HG02938 (cell line): ENCODE results near the gene KRTAP4-7.
"Not testable (repeated sequence)": the region's sequence is repeated elsewhere in the genome, so short reads cannot be mapped to it uniquely, and the experiment has no call there.

Source experiments
- ATAC-seq: cut with Tn5 transposase; IDR thresholded peaks from one replicate; pipeline ENCODE4 v1.9.1; 2021; ENCODE audit warnings: mild to moderate bottlenecking, moderate library complexity; ENCODE audit not compliant: unreplicated experiment

Gene KRTAP4-7

DNA sequence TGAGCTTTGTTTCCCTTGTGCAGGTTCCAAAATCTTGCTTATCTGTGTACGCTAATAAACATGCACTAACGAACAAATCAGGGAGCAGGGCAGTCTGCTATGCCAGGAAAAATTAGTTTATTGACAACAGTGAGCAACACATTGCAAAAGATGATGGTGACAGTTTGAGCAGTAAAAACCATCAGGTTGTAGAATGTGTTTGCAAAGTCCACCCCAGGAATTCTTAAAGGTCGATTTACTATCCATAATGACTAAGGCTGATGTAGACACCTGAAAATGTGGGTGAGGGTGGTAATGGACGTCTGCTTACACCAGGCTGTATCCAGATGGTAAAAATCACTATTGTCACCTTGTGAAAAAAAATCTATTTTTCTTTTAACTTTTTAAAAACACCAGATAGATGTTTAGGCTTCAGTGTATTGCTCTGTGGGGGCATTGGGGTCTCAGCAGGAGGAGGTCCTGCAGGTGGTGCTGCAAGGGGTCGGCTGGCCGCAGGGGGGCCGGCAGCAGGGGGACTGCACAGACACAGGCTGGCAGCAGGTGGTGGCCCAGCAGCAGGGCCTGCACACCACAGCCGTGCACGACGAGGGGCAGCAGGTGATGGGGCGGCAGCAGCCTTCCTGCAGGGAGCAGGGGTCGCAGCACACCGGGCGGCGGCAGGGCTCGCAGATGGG, 18.8 kb upstream of the KRTAP4-7 start:
- not testable (repeated sequence) for ATAC-seq

- ATAC-seq: no peak
Observed at GRCh38 chr17:41065829-41066624, 17.9 kb upstream of the KRTAP4-7 start, which contains the start of gene KRTAP2-4. Gene KRTAP2-4, minus strand, starts transcription at chr17:41065879. Its CDS starts 34 bp downstream, at chr17:41065845.

GRCh38 chr17:41067281-41067680, 16.7 kb upstream of the KRTAP4-7 start:
- no peak for ATAC-seq

GRCh38 chr17:41069031-41069430, 14.9 kb upstream of the KRTAP4-7 start:
- no peak for ATAC-seq

DNA sequence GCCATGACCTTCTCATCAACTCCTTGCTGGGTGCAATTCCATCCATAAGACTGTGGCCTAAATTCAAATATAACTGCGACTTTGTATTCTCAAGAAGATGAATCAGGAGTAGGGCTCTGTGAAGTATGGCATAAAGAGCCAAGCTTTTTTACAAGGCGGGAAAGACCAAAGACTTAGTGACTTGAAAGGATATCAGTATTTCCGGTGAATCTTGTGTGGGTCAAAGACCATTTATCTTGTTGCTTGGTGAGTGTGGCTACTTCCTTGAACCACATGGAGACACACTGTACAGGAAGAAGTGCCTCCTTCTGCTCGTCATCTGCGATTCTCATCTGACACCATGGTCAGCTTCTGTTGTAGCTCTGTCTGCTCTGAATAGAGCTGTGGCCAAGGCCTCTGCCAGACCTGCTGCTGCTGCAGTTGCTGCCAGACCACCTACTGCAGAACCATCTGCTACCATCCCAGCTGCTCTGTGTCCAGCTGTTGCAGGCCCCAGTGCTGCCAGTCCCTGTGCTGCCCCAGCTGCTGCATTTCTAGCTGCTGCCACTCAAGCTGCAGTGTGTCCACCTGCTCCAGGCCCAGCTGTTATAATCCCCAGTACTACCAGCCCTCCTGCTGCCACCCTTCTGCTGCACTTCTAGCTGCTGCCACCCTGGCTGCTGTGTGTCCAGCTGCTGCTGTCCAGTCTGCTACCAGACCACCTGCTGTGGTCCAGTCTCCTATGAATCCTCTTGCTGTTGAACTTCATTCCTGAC, 12.2 kb upstream of the KRTAP4-7 start:
- no peak for ATAC-seq

DNA sequence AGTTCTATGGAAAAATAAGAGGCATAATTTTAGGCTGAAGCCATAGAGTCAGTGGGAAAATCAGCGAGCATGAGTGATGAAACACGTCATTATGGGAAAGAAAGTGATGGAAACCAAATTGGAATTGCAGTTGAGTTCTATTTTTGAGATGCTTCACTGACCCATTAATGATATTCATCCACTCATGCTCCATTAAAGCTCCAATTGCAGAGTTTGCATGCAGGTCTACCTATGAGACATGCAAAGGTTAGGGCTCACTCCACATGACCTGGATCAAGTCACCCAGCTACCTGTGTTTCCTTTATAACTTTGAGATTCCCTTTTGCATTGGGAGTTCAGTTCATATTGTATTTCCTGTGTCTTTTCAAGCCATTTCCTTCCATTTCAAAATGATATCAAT, 10.3 kb upstream of the KRTAP4-7 start:
- no peak for ATAC-seq

DNA sequence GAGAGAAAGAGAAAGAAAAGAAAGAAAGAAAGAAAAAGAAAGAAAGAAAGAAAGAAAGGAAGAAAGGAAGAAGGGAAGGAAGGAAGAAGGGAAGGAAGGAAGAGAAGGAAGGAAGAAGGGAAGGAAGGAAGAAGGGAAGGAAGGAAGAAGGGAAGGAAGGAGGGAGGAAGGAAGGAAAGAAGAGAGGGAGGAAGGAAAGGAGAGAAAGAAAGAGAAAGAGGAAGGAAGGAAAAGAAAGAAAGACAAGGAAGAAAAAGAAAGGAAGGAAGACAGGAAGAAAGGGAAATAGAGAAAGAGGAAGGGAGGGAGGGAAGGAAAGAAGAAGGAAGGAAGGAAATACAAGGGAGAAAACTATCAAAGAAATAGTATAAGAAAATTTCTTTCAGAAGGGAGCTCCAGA, 7.2 kb upstream of the KRTAP4-7 start:
- no peak for ATAC-seq

DNA sequence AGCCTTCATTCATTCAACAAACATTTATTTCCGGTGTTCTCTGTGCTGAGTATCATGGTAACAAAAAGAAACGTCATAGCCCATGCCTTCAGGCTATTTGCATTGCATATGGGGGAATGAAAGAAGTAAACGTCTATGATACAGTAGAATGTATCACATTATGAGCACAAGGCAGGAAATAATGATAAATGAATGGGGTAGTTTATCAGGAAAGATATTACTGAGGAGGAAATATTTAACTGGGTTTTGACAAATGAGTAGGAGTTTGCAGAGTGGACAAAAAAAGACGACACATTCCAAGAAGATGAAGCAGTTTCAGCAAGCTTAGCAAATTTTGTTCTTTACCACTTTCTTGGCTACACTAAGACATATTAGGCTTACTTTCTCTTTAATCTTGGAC, 1.3 kb upstream of the KRTAP4-7 start:
- ATAC-seq: no peak

DNA sequence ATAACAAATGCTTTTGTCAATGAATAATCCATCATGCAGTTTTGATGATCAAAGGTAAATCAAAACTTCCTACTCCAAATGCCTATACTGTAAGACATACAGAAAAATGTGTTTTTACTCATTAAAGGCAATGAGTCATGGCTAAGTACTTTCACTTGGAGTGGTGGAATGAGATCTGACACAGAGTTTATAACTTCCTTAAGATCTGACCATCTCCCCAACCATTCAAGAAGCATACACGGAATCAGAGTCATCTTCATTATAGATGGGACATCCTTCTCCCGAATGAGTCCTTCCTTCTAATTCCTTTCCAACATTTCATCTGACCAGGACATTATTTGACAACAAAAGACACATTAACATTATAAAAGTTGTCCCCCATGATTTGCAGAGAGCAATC, 523 bp upstream of the KRTAP4-7 start:
- not testable (repeated sequence) for ATAC-seq

DNA sequence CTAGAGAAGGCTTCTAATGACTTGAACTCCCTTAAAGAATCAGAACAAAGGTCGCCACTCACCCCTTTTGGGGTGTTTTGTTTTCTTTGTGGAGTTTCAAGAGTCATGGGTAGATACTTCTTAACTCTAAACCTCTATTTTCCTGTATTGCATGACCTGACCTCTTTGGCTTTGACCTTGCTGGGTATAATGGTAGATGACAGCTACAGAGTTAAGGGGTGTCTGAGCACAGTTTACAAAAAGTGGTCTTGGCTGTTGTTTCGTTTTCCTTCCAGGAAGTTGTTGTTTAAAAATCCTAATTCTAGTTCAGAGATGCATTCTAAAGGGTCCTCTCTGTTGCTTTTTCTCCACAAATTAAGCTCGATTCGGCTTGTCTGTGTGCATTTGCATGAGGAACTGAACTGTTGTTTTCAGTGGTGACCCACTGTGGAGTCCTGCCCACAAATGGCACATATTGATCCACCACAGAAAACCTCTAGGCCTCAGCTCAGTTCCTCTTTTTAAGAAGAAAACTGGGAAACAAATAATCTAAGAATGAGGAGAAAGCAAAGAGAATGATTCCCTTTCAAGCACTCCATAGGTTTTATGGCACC, 4.9 kb downstream of the KRTAP4-7 start:
- ATAC-seq: not testable (repeated sequence)

DNA sequence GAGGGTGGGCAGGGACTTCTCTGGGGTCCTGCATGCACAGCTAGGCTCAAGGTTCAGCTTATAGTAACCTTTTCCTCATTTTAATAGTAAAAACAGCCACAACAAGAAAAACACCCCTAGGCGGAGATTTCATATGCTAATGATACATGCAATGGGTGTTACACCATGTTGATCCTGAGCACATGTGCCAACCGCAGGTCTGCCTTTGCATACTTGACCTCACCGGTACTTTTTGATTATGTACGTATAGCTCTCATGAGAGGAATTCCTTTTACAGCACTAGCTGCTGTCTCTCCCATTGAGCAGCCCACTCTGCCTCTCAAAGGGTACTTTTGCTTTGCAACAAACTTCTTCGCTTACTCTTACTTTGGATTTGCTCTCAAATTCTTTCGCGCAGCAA, 12.1 kb downstream of the KRTAP4-7 start:
- no peak for ATAC-seq

GRCh38 chr17:41098042-41098441, 14.1 kb downstream of the KRTAP4-7 start, which contains the start of gene KRTAP4-8:
Gene KRTAP4-8, minus strand, starts transcription at chr17:41098142. Its CDS starts 58 bp downstream, at chr17:41098084.
- ATAC-seq: no peak

DNA sequence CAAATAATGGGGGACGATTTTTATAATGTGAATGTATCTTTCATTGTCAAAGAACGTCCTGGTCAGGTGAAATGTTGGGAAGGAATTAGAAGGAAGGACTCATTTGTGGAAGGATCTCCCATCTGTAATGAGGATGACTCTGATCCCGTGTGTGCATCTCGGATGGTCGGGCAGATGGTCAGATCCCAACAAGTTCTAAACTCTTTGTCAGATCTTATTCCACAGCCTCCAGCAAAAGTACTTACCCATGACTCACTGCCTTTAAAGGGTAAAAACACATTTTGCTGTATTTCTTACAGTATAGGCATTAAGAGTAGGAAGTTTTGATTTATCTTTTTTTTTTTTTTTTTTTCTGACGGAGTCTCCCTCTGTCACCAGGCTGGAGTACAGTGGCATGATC, 14.5 kb downstream of the KRTAP4-7 start:
- no peak for ATAC-seq

DNA sequence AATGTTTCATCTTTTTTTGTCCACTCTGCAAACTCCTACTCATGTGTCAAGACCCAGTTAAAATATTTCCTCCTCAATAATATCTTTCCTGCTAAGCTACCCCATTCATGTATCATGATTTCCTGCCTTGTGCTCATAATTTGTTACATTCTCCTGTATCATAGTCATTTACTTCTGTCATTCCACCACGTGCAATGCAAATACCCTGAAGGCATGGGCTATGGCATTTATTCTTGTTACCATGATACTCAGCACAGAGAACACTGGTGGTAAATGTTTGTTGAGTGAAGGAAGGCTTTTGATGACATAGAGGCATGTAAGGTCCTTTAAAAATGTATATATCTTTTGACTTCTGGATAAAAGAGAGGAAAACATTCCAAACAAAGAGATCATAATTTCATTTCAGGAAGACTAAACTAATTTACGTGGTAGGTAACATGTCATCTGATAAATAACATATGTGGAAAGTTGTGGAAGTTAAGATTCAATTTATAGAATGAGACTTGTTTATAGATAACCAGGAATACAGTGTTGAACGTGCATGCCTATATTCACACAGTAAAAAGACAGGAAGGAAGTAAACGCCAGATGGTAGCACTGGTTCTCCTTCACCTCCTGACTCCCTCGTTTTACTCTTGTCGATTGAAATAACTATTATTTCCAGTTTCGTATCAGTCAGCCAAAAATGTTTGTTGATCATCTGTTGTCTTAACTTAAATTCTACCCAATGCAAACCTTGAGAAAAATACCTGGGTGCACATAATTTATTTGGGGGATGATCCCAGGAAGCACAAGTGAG, 15.9 kb downstream of the KRTAP4-7 start:
- ATAC-seq: not testable (repeated sequence)

GRCh38 chr17:41101586-41102259, 17.8 kb downstream of the KRTAP4-7 start, which contains the start of gene KRTAP4-16:
Gene KRTAP4-16, minus strand, starts transcription at chr17:41102209. Its CDS starts 0 bp downstream, at chr17:41102209.
- ATAC-seq: no peak

- no peak for ATAC-seq
Observed at GRCh38 chr17:41103896-41104295, 19.9 kb downstream of the KRTAP4-7 start.

GRCh38 chr17:41104386-41105038, 20.6 kb downstream of the KRTAP4-7 start:
- not testable (repeated sequence) for ATAC-seq

GRCh38 chr17:41105347-41105746, 21.4 kb downstream of the KRTAP4-7 start, which contains the start of gene KRTAP4-9:
Gene KRTAP4-9, plus strand, starts transcription at chr17:41105389. Its CDS starts 0 bp downstream, at chr17:41105389.
- ATAC-seq: not testable (repeated sequence)

DNA sequence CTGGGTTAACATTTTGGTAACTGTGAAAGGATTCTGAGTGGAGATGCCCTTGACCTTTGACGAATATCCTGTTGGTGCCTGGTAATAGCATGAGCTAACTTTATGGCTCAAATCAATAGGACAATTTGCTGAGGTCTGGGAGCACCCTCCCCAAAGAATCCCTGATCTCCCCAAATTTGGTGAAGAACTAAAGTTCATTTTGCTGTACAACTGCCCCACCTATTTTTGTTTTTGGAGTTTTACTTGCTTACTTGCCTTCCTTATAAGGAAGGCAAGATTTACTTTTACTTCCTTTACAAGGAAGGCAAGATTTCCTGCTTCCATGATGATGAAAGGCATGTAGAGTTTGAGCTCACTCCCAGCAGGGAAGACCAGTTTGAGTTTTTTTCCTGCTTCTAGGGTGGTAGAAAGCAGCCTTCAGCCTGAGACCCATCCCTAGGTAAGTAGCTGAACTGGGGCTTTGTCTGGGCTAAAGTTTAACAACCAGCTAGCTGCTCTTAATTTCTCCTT, 24.0 kb downstream of the KRTAP4-7 start:
- no peak for ATAC-seq
